GM12878 (cell line): ENCODE results near the gene PCTP. TPM values are rescaled to one million over a fixed set of nuclear protein-coding genes. Genes with fewer than 3 reads are reported as not detected.

ENCODE experiments used
- ATAC-seq: fragments of 200-7000 bp; cut with Tn5 transposase; 3 replicates; pipeline ENCODE4 v1.9.1; 2020; ENCODE audit warnings: mild to moderate bottlenecking, moderate library complexity
- BruUV-seq: library from RNA; stranded (reverse); fragments of 400-500 nt; replicated peaks from 2 replicates; lab custom pipeline; 2021; lab: Mats Ljungman, UMichigan
- CTCF ChIA-PET: fragments of 300-600 bp; sonication (Branson Sonifier 250); formaldehyde crosslinking; extraction: SDS; loops from one replicate; lab custom pipeline; 2021; ENCODE audit warnings: inconsistent platforms; lab: Yijun Ruan, JAX
- POLR2A ChIA-PET: fragments of 350-600 bp; formaldehyde crosslinking; extraction: SDS; loops from one replicate; lab custom pipeline; 2021; ENCODE audit warnings: inconsistent platforms; lab: Charles Lee
- RAD21 ChIA-PET: fragments of 300-600 bp; sonication (Branson Sonifier 250); formaldehyde crosslinking; loops from one replicate; lab custom pipeline; 2023; ENCODE audit warnings: antibody characterized with exemption; ENCODE audit not compliant: unreplicated experiment; lab: Charles Lee
- SMC1A ChIA-PET: fragments of 300-600 bp; sonication (Branson Sonifier 250); formaldehyde crosslinking; loops from one replicate; lab custom pipeline; 2023; ENCODE audit not compliant: unreplicated experiment, uncharacterized antibody; lab: Charles Lee
- DNase-seq: peaks from one replicate; pipeline ENCODE4 v3.0.0-alpha.2; 2011; ENCODE audit warnings: low read depth, low spot score
- FAIRE-seq: peaks from 3 replicates; lab custom pipeline; 2011; peaks lifted over from hg19 to GRCh38; lab: Jason Lieb, UNC
- H2AFZ ChIP-seq: 2 replicates; pipeline ENCODE4 v1.6.0; 2011; ENCODE audit warnings: low read depth, low read length, control low read depth; ENCODE audit not compliant: control insufficient read depth
- H3K27ac ChIP-seq: 2 replicates; pipeline ENCODE4 v1.5.1; 2011; ENCODE audit warnings: control low read depth; ENCODE audit not compliant: control insufficient read depth, insufficient read depth
- H3K27me3 ChIP-seq, 2 experiments: replicated peaks in 1 of 2; 2 replicates each; pipeline versions ENCODE4 v1.6.0 to v1.6.1; 2011; ENCODE audit warnings: low read length in 1 of 2; ENCODE audit not compliant: control insufficient read depth in 2 of 2, insufficient read depth in 2 of 2
- H3K36me3 ChIP-seq, 2 experiments: 2 replicates each; pipeline ENCODE4 v1.5.1; 2011; ENCODE audit warnings: low read length in 1 of 2; ENCODE audit not compliant: control insufficient read depth in 2 of 2, insufficient read depth in 2 of 2
- H3K4me1 ChIP-seq: 2 replicates; pipeline ENCODE4 v1.6.1; 2011; ENCODE audit warnings: mild to moderate bottlenecking, low read length, moderate library complexity, mixed read lengths; ENCODE audit not compliant: control insufficient read depth, insufficient read depth
- H3K4me2 ChIP-seq: 2 replicates; pipeline ENCODE4 v1.6.0; 2011; ENCODE audit warnings: control low read depth; ENCODE audit not compliant: control insufficient read depth, insufficient read depth
- H3K4me3 ChIP-seq: fragments of 200-600 bp; sonication (generic); 2 replicates; pipeline ENCODE4 v1.5.1; 2016
- H3K79me2 ChIP-seq: 2 replicates; pipeline ENCODE4 v1.6.0; 2011; ENCODE audit warnings: low read length; ENCODE audit not compliant: control insufficient read depth, insufficient read depth
- H3K9ac ChIP-seq: 2 replicates; pipeline ENCODE4 v1.8.0; 2011; ENCODE audit warnings: low read length, control low read depth, mixed read lengths; ENCODE audit not compliant: control insufficient read depth, insufficient read depth
- H3K9me3 ChIP-seq: replicated peaks from 3 replicates; pipeline ENCODE4 v1.5.1; 2011; ENCODE audit warnings: mild to moderate bottlenecking, low read length; ENCODE audit not compliant: control insufficient read depth, insufficient read depth
- H4K20me1 ChIP-seq: 2 replicates; pipeline ENCODE4 v1.6.0; 2011; ENCODE audit not compliant: control insufficient read depth, insufficient read depth
- CHD2 ChIP-seq: IDR thresholded peaks from 2 replicates; pipeline ENCODE4 v1.6.1; 2011; ENCODE audit warnings: low read depth, low read length, improper control_type of control experiment, borderline replicate concordance
- HDGF ChIP-seq: fragments of 450-650 bp; IDR thresholded peaks from 2 replicates; pipeline ENCODE4 v1.6.1; 2016; ENCODE audit warnings: antibody characterized with exemption
- IRF4 ChIP-seq: IDR thresholded peaks from 2 replicates; pipeline ENCODE4 v1.6.1; 2011; ENCODE audit warnings: low read depth, low read length
- MTA3 ChIP-seq: IDR thresholded peaks from 2 replicates; pipeline ENCODE4 v1.6.1; 2012; ENCODE audit warnings: low read length, inconsistent platforms, borderline replicate concordance
- NR2F1 ChIP-seq: fragments of 450-650 bp; conservative IDR thresholded peaks from 2 replicates; pipeline ENCODE4 v1.6.1; 2017; ENCODE audit warnings: mild to moderate bottlenecking
- RELA ChIP-seq: fragments of 450-650 bp; IDR thresholded peaks from 2 replicates; pipeline ENCODE4 v1.8.0; 2014; ENCODE audit warnings: borderline replicate concordance; ENCODE audit not compliant: partially characterized antibody
- RFX5 ChIP-seq: IDR thresholded peaks from 2 replicates; pipeline ENCODE4 v1.6.1; 2011; ENCODE audit warnings: low read depth, low read length, improper control_type of control experiment
- SKIL ChIP-seq: fragments of 450-650 bp; IDR thresholded peaks from 2 replicates; pipeline ENCODE4 v1.6.1; 2017; ENCODE audit warnings: mild to moderate bottlenecking, low read depth, inconsistent platforms; ENCODE audit not compliant: poor library complexity, severe bottlenecking
- SMARCA5 ChIP-seq: fragments of 450-650 bp; IDR thresholded peaks from 2 replicates; pipeline ENCODE4 v1.6.1; 2017; ENCODE audit warnings: mild to moderate bottlenecking
- SPI1 ChIP-seq: IDR thresholded peaks from 2 replicates; pipeline ENCODE4 v1.6.1; 2011; ENCODE audit warnings: low read depth, mild to moderate bottlenecking, low read length, moderate library complexity, borderline replicate concordance; ENCODE audit not compliant: insufficient read depth
- STAT1 ChIP-seq: fragments of 450-650 bp; conservative IDR thresholded peaks from 2 replicates; pipeline ENCODE4 v1.6.1; 2014; ENCODE audit warnings: antibody characterized with exemption, mild to moderate bottlenecking
- YY1 ChIP-seq: IDR thresholded peaks from 2 replicates; pipeline ENCODE4 v1.6.1; 2011; ENCODE audit warnings: low read depth, mild to moderate bottlenecking, low read length
- ZBTB33 ChIP-seq: fragments of 450-650 bp; IDR thresholded peaks from 2 replicates; pipeline ENCODE4 v1.6.1; 2017; ENCODE audit warnings: mild to moderate bottlenecking
- ZNF217 ChIP-seq: fragments of 450-650 bp; IDR thresholded peaks from 2 replicates; pipeline ENCODE4 v1.6.1; 2017; ENCODE audit warnings: antibody characterized with exemption, mild to moderate bottlenecking
- ZNF592 ChIP-seq: fragments of 450-650 bp; IDR thresholded peaks from 2 replicates; pipeline ENCODE4 v1.6.1; 2017; ENCODE audit warnings: mild to moderate bottlenecking, moderate library complexity
- WGBS: methylation state at CpG from one replicate; pipeline ENCODE4 v1.1.6; 2016; ENCODE audit warnings: low lambda C conversion rate; ENCODE audit not compliant: insufficient replicate concordance, insufficient coverage; ENCODE audit errors: missing lambda C conversion rate; 5-methylcytosine and 5-hydroxymethylcytosine counted together
- in situ Hi-C: fragments of 300-500 bp; cut with MboI; formaldehyde crosslinking; loops from 9 replicates; pipeline ENCODE4 v1.14.3; 2018; ENCODE audit warnings: mixed read lengths
- intact Hi-C: fragments of 100-400 bp; cut with micrococcal nuclease; formaldehyde crosslinking; loops from one replicate; pipeline ENCODE4 v1.14.2; 2022; ENCODE audit not compliant: unreplicated experiment
- polyA plus RNA-seq, 11 experiments: library from polyadenylated mRNA; depleted of rRNA in 4 of 11; unstranded in 6 of 11; stranded (reverse) in 5 of 11; fragments of >200 nt; fragmentation: Nextera tagmentation in 4 of 11; fragmentation: Illumina TruSeq in 1 of 11; extraction: Ambion mirVana in 4 of 11; extraction: Trizol in 1 of 11; gene quantifications; 1 replicate in 1 of 11; 2 replicates in 10 of 11; pipeline versions ENCODE4 v1.2.1 to v1.2.3, GENCODE V29; 2011 to 2016; ENCODE audit warnings: inconsistent platforms in 2 of 11, missing spikeins in 2 of 11, low read depth in 1 of 11
- total RNA-seq, 4 experiments: library from RNA; depleted of rRNA in 3 of 4; stranded (reverse); fragments of >200 nt in 3 of 4; fragmentation: Illumina TruSeq in 1 of 4; extraction: Trizol in 1 of 4; gene quantifications; 2 replicates each; pipeline versions ENCODE4 v1.2.1 to v1.2.3, GENCODE V29; 2013 to 2021

PCTP gene
- total and polyA plus RNA-seq, 10 of the 15 experiments (the other 5 are each of a cell fraction or from before 2014, with no cell fraction given) = 1.4 to 26.8 (median 3.7) TPM

GRCh38 chr17:55747209-55747608, 3.6 kb upstream of the PCTP start:
- ChIA-PET SMC1A (no interaction called here), CTCF (interaction anchor here (0.6 kb wide), 1 partner anchor 391 kb away, joined by 3 read pairs; no protein-coding TSS in a partner anchor), RAD21 (no interaction called here), POLR2A (no interaction called here)
- Histone ChIP-seq H3K9ac (no peak overlapping the region), H3K36me3 (no peaks in the 10 kb centered on the region), H2AFZ (no peak overlapping the region), H4K20me1 (no peaks in the 10 kb centered on the region), H3K4me3 (no peak overlapping the region), H3K27me3 (no peaks in the 10 kb centered on the region), H3K27ac (no peak overlapping the region), H3K4me2 (no peak overlapping the region), H3K4me1 (peaks cover 8% of the 10 kb centered on the region), H3K9me3 (no peaks in the 10 kb centered on the region), H3K79me2 (no peaks in the 10 kb centered on the region)
- no peak for DNase-seq
- ATAC-seq = no peak
- WGBS = 33% methylated on average over 3 of the region's 3 CpGs
- no TSS peak for BruUV-seq
- in situ Hi-C loops = no loop called here
- no peak for FAIRE-seq
- no peak for TF ChIP-seq MTA3
- no peak for TF ChIP-seq CHD2
- TF ChIP-seq SPI1 = no peak
- TF ChIP-seq STAT1 = no peak
- TF ChIP-seq ZBTB33 = no peak
- no peak for TF ChIP-seq RELA
- TF ChIP-seq RFX5 = no peak
- no peak for TF ChIP-seq NR2F1
- TF ChIP-seq HDGF = no peak
- TF ChIP-seq SMARCA5 = no peak
- no peak for TF ChIP-seq SKIL
- TF ChIP-seq YY1 = no peak
- no peak for TF ChIP-seq ZNF592
- no peak for TF ChIP-seq ZNF217
- TF ChIP-seq IRF4 = no peak
- intact Hi-C loops = no loop called here
